ENCODE measurements around the gene ZNF391.
"Not testable (repeated sequence)": the region's sequence is repeated elsewhere in the genome, so short reads cannot be mapped to it uniquely, and the experiment has no call there.

ZNF391 gene

DNA sequence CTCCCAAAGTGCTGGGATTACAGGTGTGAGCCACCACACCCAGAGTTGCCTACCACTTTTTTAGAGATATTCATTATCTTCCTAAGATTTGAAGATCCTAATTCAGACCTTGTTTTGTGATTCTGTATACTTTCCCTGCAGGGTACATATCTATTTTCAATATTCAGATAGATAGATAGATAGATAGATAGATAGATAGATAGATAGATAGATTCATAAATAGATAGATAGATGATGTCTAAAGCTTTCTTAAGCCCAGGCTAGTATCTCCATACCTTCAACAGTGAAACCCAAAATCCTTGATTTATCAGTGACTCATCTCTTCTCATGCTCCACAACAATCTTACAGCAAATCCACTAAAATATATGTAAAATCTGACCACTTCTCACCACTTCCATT is 30.8 kb downstream of the ZNF391 start:
- Histone ChIP-seq H4K91ac (ENCODE audit: low read depth, low read length) (no peak overlapping the region), H3K36me3 (ENCODE audit: control insufficient read depth in 1 of 2, insufficient read depth in 2 of 2, low read length in 2 of 2) (no peaks in the 10 kb centered on the region), H4K8ac (ENCODE audit: low read depth, low read length) (no peak overlapping the region), H3K23ac (ENCODE audit: low read length) (no peak overlapping the region), H3K79me1 (ENCODE audit: low read length) (no peaks in the 10 kb centered on the region), H3K79me2 (ENCODE audit: control insufficient read depth, insufficient read depth, low read length, poor library complexity) (no peaks in the 10 kb centered on the region), H3K27ac (ENCODE audit: low read depth, low read length) (no peak overlapping the region), H3K14ac (ENCODE audit: low read length) (no peak overlapping the region), H2BK5ac (ENCODE audit: low read depth, low read length, poor library complexity) (no peak overlapping the region), H3K9me3 (ENCODE audit: insufficient read depth, low read depth, low read length) (peaks cover 3% of the 10 kb centered on the region), H4K12ac (ENCODE audit: low read depth, low read length) (no peak overlapping the region), H2BK120ac (ENCODE audit: insufficient read depth, low read length, poor library complexity) (no peak overlapping the region), H3K18ac (ENCODE audit: low read length) (no peak overlapping the region), H3K4ac (ENCODE audit: low read depth, low read length) (no peak overlapping the region), H3K9ac (ENCODE audit: low read length) (no peak overlapping the region), H3K4me3 (ENCODE audit: low read depth, low read length) (no peak overlapping the region), H3K4me1 (ENCODE audit: control insufficient read depth in 1 of 2, insufficient read depth in 2 of 2, low read length in 2 of 2) (peaks cover 0 to 4% of the 10 kb centered on the region in 2 experiments), H2BK12ac (ENCODE audit: low read length) (no peak overlapping the region), H2AFZ (ENCODE audit: insufficient read depth, low read length, poor library complexity) (no peak overlapping the region), H3K27me3 (ENCODE audit: insufficient read depth, low read length) (no peaks in the 10 kb centered on the region), H2AK5ac (ENCODE audit: low read length) (no peak overlapping the region), H3K4me2 (ENCODE audit: low read length) (no peak overlapping the region)
- no peak for DNase-seq

DNA sequence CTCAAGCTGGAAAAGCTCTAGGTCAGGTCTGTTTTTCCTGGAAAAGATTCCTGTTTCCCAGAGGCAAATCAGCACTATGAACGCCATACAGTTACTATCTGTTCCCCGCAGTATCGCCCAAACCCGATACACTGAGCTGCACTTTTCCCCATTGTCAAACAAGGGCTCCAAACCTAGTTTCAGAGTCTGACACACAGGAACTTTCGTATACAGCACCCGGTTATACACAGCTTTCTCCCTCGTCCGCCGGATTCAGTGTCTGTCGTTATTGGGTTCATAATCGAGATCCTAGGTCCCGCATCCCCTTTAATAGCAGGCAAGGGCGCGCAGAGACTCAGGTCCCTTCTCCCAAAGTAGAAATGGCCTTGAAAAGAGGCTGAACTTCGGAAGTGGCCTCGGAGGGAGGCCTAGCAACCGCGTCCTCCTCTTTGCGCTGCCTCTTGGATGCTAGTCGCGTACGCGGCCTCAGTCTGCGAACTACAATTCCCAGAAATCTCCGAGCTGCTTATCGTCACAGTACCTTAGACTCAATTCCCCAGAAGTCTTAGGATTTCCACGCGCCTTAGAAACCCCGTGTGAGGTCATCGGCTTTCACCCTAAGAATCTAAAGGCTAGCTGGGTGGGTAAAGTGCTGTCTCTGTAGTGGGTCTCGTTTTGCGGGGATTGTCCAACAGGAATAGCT is 34.2 kb downstream of the ZNF391 start:
- Histone ChIP-seq H2BK5ac (ENCODE audit: low read depth, low read length, poor library complexity) (no peak overlapping the region), H3K27ac (ENCODE audit: low read depth, low read length) (no peak overlapping the region), H3K23ac (ENCODE audit: low read length) (no peak overlapping the region), H2BK12ac (ENCODE audit: low read length) (no peak overlapping the region), H2AK5ac (ENCODE audit: low read length) (no peak overlapping the region), H3K36me3 (ENCODE audit: control insufficient read depth in 1 of 2, insufficient read depth in 2 of 2, low read length in 2 of 2) (no peaks in the 10 kb centered on the region), H3K4me3 (ENCODE audit: low read depth, low read length) (no peak overlapping the region), H3K4me2 (ENCODE audit: low read length) (no peak overlapping the region), H3K79me2 (ENCODE audit: control insufficient read depth, insufficient read depth, low read length, poor library complexity) (no peaks in the 10 kb centered on the region), H4K91ac (ENCODE audit: low read depth, low read length) (no peak overlapping the region), H3K9ac (ENCODE audit: low read length) (no peak overlapping the region), H3K18ac (ENCODE audit: low read length) (no peak overlapping the region), H2BK120ac (ENCODE audit: insufficient read depth, low read length, poor library complexity) (no peak overlapping the region), H3K14ac (ENCODE audit: low read length) (no peak overlapping the region), H4K12ac (ENCODE audit: low read depth, low read length) (no peak overlapping the region), H4K8ac (ENCODE audit: low read depth, low read length) (peak overlapping the region; percentile 7), H3K4me1 (ENCODE audit: control insufficient read depth in 1 of 2, insufficient read depth in 2 of 2, low read length in 2 of 2) (peaks cover 0 to 4% of the 10 kb centered on the region in 2 experiments), H3K79me1 (ENCODE audit: low read length) (no peaks in the 10 kb centered on the region), H3K27me3 (ENCODE audit: insufficient read depth, low read length) (no peaks in the 10 kb centered on the region), H3K9me3 (ENCODE audit: insufficient read depth, low read depth, low read length) (peaks cover 3% of the 10 kb centered on the region), H2AFZ (ENCODE audit: insufficient read depth, low read length, poor library complexity) (no peak overlapping the region), H3K4ac (ENCODE audit: low read depth, low read length) (no peak overlapping the region)
- no peak for DNase-seq
- no CpG with 5 or more reads among the region's 32 CpGs for WGBS (ENCODE audit: extremely low coverage, insufficient coverage, insufficient read length)

DNA sequence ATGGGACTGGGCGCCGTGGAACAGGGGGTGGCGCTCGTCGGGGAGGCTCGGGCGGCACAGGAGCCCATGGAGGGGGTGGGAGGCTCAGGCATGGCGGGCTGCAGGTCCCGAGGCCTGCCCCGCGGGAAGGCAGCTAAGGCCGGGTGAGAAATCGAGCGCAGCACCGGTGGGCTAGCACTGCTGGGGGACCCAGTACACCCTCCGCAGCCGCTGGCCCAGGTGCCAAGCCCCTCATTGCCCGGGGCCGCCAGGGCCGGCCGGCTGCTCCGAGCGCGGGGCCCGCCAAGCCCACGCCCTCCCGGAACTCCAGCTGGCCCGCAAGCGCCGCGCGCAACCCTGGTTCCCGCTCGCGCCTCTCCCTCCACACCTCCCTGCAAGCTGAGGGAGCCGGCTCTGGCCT is 36.3 kb downstream of the ZNF391 start:
- not testable (repeated sequence) for H3K4me2 ChIP-seq (ENCODE audit: low read length); H3K36me3 ChIP-seq (ENCODE audit: control insufficient read depth in 1 of 2, insufficient read depth in 2 of 2, low read length in 2 of 2); H2AFZ ChIP-seq (ENCODE audit: insufficient read depth, low read length, poor library complexity); H3K9ac ChIP-seq (ENCODE audit: low read length); H2BK12ac ChIP-seq (ENCODE audit: low read length); H4K12ac ChIP-seq (ENCODE audit: low read depth, low read length); H3K4ac ChIP-seq (ENCODE audit: low read depth, low read length); H4K91ac ChIP-seq (ENCODE audit: low read depth, low read length); H3K79me2 ChIP-seq (ENCODE audit: control insufficient read depth, insufficient read depth, low read length, poor library complexity); H3K9me3 ChIP-seq (ENCODE audit: insufficient read depth, low read depth, low read length); H3K79me1 ChIP-seq (ENCODE audit: low read length); H3K14ac ChIP-seq (ENCODE audit: low read length); H3K4me3 ChIP-seq (ENCODE audit: low read depth, low read length); H3K4me1 ChIP-seq (ENCODE audit: control insufficient read depth in 1 of 2, insufficient read depth in 2 of 2, low read length in 2 of 2); H3K27ac ChIP-seq (ENCODE audit: low read depth, low read length); H4K8ac ChIP-seq (ENCODE audit: low read depth, low read length); H3K23ac ChIP-seq (ENCODE audit: low read length); H2BK5ac ChIP-seq (ENCODE audit: low read depth, low read length, poor library complexity); H3K27me3 ChIP-seq (ENCODE audit: insufficient read depth, low read length); H2AK5ac ChIP-seq (ENCODE audit: low read length); DNase-seq; H2BK120ac ChIP-seq (ENCODE audit: insufficient read depth, low read length, poor library complexity); H3K18ac ChIP-seq (ENCODE audit: low read length)
- WGBS (ENCODE audit: extremely low coverage, insufficient coverage, insufficient read length), result no CpG with 5 or more reads among the region's 36 CpGs

DNA sequence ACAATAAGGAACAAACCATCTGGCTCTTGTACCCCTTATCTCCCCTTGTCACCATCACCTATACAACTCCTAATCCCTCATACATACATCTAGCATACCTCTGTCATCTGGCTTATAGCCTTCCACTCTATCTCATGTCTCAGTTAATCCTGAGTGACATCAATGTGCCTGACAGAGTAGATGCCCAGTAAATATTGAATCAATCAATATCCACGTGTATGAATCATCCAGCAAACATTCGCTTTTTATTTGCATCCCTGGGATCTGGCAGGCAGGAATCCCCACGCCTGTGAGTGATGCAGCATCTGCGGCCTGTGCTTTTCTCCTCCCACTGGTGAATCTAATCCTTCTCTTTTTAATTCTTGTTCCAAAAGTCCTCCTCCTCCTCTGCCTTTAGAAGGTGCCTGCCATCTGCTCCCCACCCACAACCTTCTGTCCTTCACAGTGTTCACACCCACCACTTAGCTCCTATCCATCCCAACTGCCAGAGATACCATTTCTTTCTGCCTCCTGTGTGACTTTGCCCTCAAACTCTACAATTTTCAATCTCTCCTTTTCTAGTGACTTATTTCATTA is 37.6 kb downstream of the ZNF391 start:
- no CpG with 5 or more reads among the region's 4 CpGs for WGBS (ENCODE audit: extremely low coverage, insufficient coverage, insufficient read length)
- Histone ChIP-seq H3K4me2 (ENCODE audit: low read length) (no peak overlapping the region), H2AFZ (ENCODE audit: insufficient read depth, low read length, poor library complexity) (no peak overlapping the region), H3K14ac (ENCODE audit: low read length) (no peak overlapping the region), H3K23ac (ENCODE audit: low read length) (no peak overlapping the region), H3K4ac (ENCODE audit: low read depth, low read length) (no peak overlapping the region), H2AK5ac (ENCODE audit: low read length) (no peak overlapping the region), H3K79me2 (ENCODE audit: control insufficient read depth, insufficient read depth, low read length, poor library complexity) (no peaks in the 10 kb centered on the region), H3K18ac (ENCODE audit: low read length) (no peak overlapping the region), H3K4me1 (ENCODE audit: control insufficient read depth in 1 of 2, insufficient read depth in 2 of 2, low read length in 2 of 2) (peaks cover 0 to 4% of the 10 kb centered on the region in 2 experiments), H4K91ac (ENCODE audit: low read depth, low read length) (no peak overlapping the region), H3K27ac (ENCODE audit: low read depth, low read length) (no peak overlapping the region), H3K27me3 (ENCODE audit: insufficient read depth, low read length) (no peaks in the 10 kb centered on the region), H3K4me3 (ENCODE audit: low read depth, low read length) (no peak overlapping the region), H3K79me1 (ENCODE audit: low read length) (no peaks in the 10 kb centered on the region), H3K9me3 (ENCODE audit: insufficient read depth, low read depth, low read length) (peaks cover 3% of the 10 kb centered on the region), H4K8ac (ENCODE audit: low read depth, low read length) (no peak overlapping the region), H4K12ac (ENCODE audit: low read depth, low read length) (no peak overlapping the region), H3K36me3 (ENCODE audit: control insufficient read depth in 1 of 2, insufficient read depth in 2 of 2, low read length in 2 of 2) (no peaks in the 10 kb centered on the region), H2BK120ac (ENCODE audit: insufficient read depth, low read length, poor library complexity) (no peak overlapping the region), H2BK12ac (ENCODE audit: low read length) (no peak overlapping the region), H3K9ac (ENCODE audit: low read length) (no peak overlapping the region), H2BK5ac (ENCODE audit: low read depth, low read length, poor library complexity) (no peak overlapping the region)
- DNase-seq, result no peak
